COLO668 (cell line): Measurements from ENCODE around the gene CDH16.
"Not testable (repeated sequence)": the region's sequence is repeated elsewhere in the genome, so short reads cannot be mapped to it uniquely, and the experiment has no call there.

ENCODE experiments used
- DNase-seq: peaks from one replicate; lab custom pipeline; 2025; ENCODE audit not compliant: unreplicated experiment; lab: John Stamatoyannopoulos, UW

CDH16 gene

DNA sequence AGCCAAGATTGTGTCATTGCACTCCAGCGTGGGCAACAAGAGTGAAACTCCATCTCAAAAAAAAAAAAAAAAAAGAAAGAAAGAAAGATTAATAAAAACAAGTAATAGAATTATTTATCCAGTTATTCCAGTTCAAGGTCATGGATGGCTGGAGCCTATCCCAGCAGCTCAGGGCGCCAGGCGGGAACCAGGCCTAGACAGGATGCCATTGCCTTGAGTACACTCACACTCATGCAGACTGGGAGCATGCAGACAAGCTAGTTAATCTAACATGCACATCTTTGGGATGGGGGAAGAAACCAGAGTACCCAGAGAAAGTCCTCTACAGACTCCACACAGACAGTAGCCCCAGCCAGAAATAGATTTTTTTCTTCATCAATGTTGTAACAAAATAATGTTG is 20.5 kb downstream of the CDH16 start:
- DNase-seq = peak; percentile 5

DNA sequence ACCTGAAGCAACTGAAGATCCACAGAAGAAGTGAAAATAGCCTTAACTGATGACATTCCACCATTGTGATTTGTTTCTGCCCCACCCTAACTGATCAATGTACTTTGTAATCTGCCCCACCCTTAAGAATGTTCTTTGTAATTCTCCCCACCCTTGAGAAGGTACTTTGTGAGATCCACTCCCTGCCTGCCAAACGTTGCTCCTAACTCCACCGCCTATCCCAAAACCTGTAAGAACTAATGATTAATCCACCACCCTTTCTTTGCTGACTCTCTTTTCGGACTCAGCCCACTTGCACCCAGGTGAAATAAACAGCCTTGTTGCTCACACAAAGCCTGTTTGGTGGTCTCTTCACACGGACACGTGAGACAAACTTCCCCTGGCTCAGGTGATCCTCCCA is 22.0 kb downstream of the CDH16 start:
- not testable (repeated sequence) for DNase-seq

DNA sequence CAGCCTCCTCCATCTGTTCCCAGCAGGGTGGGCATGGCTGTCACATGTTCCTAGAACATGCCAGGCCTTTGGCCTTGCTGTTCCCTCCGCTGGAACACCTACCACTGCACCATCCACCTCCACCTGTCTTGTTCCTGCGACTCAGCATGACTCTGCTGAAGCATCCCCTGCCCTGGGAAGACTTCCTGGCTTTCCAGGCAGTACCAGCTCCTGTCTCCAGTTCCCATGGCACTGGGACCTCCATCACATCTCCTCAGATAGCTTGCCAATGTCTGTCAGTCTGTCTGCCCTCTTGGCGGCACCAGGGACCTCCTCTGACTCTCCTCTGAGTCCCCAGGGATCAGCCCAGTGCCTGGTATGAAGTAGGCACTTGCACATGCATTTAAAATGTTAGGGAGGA is 22.7 kb downstream of the CDH16 start:
- DNase-seq = no peak

DNA sequence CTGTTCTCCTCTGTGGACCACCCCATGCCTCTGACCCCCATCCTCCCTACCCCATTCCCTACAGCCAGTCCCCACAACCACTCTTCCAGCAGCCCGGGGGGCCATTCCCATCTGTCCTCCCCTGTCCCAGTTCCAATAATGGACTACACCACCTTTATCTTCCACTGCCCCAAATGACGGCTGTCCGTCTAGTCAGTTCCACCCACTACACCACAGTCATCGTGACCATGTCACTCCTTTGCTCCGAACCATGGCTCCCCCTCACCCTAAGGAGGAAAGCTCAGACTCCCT is 23.1 kb downstream of the CDH16 start:
- no peak for DNase-seq

DNA sequence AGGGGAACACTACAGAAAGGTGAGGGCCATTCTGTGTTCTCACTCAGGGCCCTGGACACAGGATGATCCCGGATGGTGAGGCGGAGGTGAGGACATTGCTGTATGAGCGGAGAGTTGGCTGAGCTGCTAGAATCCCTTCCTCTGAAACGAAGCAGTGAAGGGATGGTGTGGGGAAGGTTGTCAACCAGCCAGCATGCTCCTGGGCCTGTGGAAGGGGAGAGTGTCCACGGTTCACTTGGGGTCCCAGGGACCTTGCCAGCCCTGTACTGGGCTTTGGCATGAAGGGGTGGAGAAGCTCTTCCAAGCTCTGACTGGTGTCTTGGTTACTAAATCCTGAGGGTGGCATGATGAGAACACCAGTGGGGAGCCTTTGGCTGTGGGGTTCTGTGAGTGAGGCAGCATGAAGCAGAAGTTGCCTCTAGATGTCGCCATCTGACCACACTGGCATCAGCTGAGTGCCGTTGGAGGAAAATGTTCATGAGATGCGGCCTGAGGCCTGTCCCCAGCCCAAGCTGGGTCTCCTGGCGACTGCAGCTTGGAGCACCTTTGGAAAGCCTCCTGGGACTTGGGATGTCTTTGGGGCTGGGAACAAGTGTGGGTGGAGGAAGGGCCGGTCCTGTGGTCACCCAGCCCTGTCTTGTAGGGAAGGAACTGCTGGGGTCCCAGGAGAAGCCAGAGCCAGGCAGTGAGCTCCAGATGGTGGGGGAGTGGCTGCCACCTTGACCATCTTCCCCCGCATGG is 23.6 kb downstream of the CDH16 start:
- peak; percentile 76 for DNase-seq

DNA sequence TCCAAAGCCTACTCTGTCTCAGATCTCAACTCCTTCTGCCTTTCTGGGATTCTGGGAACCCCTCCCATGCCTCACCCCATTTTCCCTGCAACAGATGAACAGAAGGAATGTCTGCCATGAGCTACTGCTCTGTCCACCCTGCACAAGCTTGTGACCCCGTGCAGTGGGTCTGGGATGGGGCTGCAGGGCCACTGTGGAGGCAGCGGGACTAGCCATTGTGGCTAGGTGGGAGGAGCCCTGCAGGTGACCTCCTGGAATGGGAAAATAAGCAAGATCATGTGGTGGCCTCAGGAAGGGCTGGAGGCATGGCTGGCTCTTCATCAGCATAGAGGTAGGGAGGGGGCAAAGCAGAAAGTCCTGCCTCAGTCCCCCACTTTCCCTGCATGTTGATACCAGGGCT is 24.6 kb downstream of the CDH16 start:
- no peak for DNase-seq

DNA sequence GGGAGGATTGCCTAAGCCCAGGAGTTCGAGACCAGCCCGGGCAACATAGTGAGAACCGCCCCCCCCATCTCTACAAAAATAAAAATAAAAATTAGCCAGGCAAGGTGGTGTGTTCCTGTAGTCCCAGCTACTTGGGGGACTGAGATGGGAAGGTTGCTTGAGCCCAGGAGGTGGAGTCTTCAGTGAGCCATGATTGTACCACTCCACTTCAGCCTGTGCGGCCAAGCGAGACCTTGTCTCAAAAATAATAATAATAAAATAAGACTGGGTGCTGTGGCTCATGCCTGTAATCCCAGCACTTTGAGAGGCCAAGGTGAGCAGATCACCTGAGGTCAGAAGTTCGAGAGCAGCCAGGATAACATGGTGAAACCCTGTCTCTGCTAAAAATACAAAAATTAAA is 26.9 kb downstream of the CDH16 start:
- DNase-seq = no peak

DNA sequence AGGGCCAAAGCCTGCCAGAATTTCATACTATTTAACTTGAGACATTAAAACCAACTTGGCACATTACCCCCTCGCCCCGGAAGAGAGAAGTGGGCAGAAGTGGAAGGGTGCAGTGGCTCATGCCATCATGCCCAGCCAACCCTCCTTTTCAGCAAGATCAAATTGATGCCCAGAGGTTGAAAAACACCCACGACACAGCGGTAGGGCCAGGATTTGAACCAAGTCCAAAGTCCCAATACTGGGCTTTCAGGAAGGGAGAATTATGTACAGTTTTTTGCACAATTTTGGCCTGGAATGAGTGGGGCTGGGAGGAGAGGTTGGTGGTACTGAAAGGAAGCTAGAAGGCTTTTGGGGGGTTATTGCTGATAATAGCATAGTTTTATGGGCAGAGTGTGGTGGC is 27.3 kb downstream of the CDH16 start:
- DNase-seq = no peak

DNA sequence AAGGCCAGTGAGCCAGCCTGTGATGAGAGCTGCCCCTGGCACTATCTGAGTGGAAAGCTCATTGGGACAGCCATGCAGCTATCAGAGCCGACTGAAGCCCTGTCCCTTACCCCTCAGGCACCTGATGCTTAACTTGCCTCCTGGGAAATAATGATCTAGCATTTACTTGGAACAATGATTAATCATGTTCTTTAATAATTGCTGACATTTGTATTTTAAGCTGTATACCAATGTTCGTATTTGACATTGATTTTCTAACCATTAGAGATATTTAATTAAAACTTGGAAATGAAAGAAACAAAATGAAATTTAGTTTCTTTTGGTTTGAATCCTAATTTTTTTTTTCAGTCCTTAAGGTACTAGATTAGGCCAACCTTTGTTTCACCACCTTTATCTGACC is 27.9 kb downstream of the CDH16 start:
- DNase-seq = no peak

DNA sequence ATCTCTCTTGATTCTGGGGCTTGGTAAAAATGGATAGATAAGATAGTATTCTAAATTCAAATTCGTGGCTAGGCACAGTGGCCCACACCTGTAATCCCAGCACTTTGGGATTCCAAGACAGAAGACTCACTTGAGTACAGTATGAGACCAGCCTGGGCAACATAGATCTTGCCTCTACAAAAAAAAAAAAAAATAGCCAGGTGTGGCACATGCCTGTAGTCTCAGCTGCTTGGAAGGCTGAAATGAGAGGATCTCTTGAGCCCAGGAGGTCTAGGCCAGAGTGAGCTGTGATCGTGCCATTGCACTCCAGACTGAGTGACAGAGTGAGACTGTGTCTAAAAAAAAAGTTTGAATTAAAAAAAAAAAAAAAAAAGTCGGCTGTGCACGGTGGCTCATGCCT is 29.1 kb downstream of the CDH16 start:
- DNase-seq = no peak

DNA sequence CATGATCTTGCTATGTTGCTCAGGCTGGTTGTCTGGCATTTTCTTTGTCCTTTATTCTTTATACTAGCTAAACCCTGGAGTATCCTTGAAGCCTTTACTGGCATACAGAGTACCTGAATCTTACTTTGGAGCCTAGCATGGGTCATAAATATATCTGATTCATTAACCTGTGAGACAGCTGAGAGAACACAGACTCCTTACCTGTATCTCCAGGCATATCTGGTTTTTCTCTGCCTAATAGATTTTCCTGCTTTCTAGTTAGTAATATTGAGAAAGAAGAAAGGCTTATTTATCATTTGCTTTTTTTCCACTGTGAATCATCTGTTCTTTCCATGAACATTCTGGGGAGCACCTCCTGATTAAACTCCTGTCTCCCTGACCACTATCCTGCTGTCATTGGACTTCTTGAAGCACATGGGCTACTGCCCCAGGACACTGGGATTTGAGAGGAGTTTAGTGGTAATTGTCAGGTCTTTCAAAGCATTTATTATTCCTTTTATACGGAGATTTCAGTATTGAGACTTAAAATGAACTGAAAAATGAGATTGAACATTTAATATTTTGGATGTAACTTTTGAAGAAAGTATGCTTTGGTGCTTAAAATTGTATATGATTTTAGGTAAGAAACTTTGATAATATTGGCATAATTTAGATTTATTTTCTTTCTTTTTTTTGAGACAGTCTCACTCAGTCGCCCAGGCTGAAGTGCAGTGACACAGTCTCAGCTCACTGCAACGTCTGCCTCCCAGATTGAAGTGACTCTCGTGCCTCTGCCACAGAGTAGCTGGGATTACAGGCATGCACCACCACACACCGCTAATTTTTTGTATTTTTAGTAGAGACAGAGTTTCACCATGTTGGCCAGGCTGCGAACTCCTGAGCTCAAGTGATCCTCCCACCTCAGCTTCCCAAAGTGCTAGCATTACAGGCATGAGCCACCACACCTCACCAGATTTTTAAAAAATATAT is 29.8 kb downstream of the CDH16 start:
- DNase-seq = no peak

DNA sequence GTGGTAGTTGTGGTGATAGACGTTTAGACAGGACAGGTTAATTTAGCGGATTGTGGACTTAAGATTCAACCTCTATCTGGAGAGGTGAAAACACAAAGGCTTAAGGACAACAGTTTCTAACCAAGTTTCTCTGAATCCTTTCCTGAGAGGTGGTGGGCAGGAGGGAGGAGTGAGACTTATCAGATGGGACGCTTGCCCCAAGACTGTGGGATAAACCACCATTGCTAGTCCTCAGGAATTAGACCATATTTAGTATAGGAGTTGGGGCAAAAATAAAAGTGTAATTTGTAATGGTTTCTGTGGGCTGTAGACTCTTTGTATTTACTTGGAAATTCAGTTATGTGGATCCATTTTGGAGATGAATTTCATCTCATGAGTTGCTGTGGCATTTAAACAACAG is 31.8 kb downstream of the CDH16 start:
- DNase-seq = no peak

DNA sequence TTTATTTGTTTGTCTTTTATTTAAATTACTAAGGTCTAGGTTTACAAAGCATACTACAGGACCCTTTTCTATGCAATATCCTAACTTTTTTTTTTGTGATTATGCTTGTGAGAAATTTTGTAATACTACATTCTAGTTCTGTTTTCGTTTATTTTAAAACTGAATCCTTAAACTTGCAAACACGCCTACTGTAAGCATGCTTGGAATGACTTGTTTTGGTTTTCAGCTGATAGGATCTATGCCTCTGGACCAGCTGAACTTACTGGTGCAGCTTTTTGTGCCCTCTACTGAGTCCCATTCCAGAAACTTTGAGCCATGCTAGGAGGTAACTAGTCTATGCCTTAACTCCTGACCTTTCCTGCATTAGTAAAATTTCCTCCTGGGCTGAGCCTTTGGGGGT is 32.4 kb downstream of the CDH16 start:
- DNase-seq = no peak

DNA sequence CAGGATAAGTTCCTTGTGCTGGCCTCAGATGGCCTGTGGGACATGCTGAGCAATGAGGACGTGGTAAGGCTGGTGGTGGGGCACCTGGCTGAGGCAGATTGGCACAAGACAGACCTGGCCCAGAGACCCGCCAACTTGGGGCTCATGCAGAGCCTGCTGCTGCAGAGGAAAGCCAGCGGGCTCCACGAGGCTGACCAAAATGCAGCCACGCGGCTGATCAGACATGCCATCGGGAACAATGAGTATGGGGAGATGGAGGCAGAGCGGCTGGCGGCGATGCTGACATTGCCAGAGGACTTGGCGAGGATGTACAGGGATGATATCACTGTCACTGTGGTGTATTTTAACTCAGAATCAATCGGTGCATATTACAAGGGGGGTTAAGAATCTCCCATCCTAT is 33.2 kb downstream of the CDH16 start:
- DNase-seq = no peak

DNA sequence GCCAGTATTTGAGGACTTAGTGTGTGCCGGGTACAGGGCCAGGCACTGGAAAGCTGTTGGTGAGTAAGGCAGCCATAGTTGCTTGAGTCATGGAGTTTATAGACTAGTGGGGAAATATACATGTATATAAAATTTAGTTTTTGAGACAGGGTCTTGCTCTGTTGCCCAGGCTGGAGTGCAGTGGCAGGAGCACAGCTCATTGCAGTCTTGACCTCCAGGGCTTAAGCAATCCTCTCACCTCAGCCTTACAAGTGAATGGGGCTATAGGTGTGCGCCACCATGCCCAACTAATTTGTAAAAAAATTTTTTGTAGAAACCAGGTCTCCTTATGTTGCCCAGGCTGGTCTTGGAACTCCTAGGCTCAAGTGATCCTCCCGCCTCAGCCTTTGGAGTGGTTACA is 36.0 kb downstream of the CDH16 start:
- no peak for DNase-seq

DNA sequence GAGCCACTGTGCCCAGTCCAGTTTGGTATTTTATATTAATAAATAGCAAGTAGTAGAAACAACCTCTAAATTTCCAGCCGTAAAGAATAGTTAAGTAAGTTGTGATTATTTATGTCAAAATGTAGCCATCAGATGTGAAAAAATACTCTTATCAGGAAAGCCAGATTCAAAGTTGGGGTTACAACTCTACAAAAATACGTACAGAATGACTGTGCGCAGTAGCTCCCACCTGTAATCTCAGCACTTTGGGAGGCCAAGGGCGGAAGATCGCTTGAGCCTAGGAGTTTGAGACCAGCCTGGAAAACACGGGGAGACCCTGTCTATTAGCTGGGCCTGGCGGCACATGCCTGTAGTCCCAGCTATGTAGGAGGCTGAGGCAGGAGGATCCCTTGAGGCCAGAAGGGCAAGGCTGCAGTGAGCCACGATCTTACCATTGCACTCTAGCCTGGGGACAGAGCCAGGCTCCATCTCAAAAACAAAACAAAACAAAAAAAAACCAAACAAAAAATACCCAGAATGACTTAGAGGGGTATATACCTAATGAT is 36.6 kb downstream of the CDH16 start:
- DNase-seq = no peak

DNA sequence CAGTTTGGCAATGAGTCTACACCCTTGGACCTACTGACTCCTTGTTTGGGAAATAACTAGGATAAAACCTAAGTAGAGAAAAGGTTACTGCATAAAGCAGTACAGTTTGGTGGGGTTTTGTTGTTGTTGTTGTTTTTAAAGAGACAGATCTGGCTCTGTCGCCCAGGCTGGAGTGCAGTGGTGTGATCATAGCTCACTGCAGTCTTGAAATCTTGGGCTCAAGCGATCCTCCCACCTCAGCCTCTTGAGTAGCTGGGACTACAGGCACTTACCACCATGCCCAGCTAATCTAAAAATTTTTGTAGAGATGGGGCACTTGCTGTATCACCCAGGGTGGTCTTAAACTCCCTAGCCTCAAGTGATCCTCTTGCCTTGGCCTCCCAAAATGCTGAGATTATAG is 37.1 kb downstream of the CDH16 start:
- no peak for DNase-seq

DNA sequence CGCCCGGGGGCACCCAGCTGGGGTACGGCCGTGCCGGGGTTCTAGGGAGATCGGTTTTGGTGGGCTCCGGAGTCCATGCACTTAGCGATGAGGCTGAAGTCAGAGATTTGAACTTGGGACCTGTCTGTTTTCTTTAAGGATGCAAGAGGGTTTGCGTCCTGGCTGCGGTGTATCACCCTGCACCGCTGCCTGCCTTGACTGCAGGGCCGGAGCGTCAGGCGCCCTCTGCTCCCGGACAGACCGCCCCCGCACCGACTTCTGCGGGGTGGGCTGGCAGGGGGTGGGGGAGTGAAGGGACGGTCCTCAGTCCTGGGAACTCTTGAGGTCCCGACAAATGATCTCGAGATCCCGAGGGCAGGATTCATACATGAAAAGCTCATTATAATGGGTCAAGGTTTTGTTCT is 37.7 kb downstream of the CDH16 start:
- no peak for DNase-seq

DNA sequence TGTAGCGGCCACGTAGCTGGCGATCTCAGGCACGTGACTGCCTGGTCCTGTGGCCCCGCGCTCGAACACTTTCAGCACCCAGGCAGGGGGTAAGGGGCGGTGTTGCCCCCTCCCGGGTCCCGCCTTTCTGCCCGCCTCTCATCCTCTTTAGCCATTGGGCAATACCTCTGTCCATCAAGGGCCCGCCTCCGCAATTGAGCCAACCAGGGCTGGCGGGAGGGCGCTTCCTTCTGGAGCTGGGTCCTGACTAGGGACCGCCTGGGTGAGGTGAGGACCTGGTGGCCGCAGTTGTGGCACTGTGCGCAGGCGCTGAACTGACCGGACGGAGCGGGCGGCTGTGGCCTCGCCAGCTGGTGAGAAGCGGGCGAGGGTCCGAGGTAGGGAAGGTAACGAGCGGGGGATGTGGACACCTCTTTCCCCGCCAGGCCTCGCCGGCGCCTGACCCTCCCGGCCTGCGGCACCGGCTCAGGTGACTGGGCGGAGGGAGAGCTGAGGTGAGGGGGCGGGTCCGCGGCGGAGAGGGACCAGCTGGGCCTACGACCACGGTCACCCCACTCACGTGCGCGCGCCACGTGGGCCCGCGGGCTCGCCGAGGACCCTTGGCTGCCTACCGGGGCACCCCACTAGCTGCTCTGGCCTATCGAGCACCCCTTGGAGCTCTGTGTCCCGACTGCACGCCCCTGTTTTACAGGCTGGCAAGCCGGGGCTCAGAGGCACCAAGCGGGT is 38.2 kb downstream of the CDH16 start, which contains the start of gene PDP2:
PDP2 (plus strand) TSS at position 228 of the 726 bp plus-strand sequence. CDS start 3,770 bp downstream, outside the sequence.
- DNase-seq = peak; percentile 94

DNA sequence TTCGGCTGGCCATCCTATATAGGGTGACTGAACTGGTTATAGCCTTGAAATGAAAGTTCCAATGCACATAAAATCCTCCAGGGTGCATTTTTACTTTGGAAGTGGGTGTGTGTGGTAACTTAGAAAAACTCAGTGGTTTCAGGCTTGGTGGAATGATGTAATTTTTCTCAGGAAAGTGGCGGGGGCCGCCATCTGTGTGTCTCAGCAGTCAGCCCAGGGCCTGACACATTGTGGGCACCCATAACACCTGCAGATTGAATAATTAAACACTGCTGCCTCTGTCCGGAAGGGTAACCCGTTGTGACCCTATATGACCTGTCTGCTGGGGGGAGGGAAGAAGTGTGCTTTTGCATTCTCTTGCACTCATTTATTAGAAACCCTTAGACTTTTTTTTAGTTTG is 40.6 kb downstream of the CDH16 start:
- no peak for DNase-seq

DNA sequence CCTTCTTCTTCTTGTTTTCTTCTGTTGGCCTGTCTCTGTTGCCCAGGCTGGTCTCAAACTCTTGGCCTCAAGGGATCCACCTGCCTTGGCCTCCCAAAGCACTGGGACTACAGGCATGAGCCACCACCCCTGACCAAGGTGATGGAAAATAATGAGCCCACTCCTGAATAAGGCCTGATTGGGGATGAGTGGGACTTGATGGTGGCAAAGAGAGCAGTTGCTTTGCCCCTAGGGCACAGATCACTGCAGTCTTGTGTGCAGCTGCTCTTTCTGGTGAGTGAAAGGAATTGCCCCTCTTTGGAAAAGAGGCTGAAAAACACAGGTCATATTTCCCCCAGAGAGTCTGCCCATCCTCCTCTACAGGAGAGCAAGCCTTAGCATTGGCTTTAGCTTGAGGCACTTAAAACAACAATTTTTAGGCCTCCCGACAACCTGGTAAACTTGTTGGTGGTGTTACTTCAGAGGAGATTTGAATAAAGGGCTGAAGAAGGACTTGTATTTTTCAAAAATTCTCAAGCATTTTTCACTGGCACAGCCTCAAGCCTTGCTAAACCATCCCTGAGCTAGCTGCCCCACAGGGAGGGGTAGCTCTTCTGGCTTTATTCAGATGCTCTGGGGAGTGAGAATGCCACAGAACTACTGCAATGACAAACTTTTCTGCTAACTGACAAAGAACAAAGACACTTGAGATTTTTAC is 44.5 kb downstream of the CDH16 start:
- DNase-seq = no peak
